Mucosa of rectum (tissue), 2 donors: ENCODE data around the gene POLR2J.
A peak's percentile ranks its signal among the peaks of the same experiment; 100 is the strongest.
"Not testable (repeated sequence)": the region's sequence is repeated elsewhere in the genome, so short reads cannot be mapped to it uniquely, and the experiment has no call there.

ENCODE experiments used
- H3K27ac ChIP-seq, 2 donors: one replicate each; pipeline ENCODE4 v1.7.0; 2013; ENCODE audit warnings: inconsistent platforms in 2 of 2, low read depth in 2 of 2, low read length in 2 of 2
- H3K27me3 ChIP-seq, 2 donors: one replicate each; pipeline ENCODE4 v1.7.0; 2013; ENCODE audit warnings: low read length in 2 of 2; ENCODE audit not compliant: control insufficient read depth in 2 of 2, insufficient read depth in 2 of 2
- H3K36me3 ChIP-seq, 2 donors: one replicate each; pipeline ENCODE4 v1.7.0; 2013; ENCODE audit warnings: low read length in 2 of 2; ENCODE audit not compliant: control insufficient read depth in 2 of 2, insufficient read depth in 2 of 2
- H3K4me1 ChIP-seq, 2 donors: one replicate each; pipeline ENCODE4 v1.7.0; 2013; ENCODE audit warnings: low read length in 2 of 2, mild to moderate bottlenecking in 1 of 2; ENCODE audit not compliant: control insufficient read depth in 2 of 2, insufficient read depth in 2 of 2
- H3K4me3 ChIP-seq, 2 donors: one replicate each; pipeline ENCODE4 v1.7.0; 2013; ENCODE audit warnings: low read length in 2 of 2
- H3K9ac ChIP-seq, 2 donors: one replicate each; pipeline ENCODE4 v1.7.0; 2013; ENCODE audit warnings: low read length in 2 of 2, low read depth in 1 of 2, mild to moderate bottlenecking in 1 of 2
- H3K9me3 ChIP-seq, 2 donors: one replicate each; pipeline ENCODE4 v1.7.0; 2013; ENCODE audit warnings: low read length in 2 of 2; ENCODE audit not compliant: control insufficient read depth in 2 of 2
- donor health status: healthy.
- donor health status: Normal muscosa, but diverticular disease.

POLR2J gene

DNA sequence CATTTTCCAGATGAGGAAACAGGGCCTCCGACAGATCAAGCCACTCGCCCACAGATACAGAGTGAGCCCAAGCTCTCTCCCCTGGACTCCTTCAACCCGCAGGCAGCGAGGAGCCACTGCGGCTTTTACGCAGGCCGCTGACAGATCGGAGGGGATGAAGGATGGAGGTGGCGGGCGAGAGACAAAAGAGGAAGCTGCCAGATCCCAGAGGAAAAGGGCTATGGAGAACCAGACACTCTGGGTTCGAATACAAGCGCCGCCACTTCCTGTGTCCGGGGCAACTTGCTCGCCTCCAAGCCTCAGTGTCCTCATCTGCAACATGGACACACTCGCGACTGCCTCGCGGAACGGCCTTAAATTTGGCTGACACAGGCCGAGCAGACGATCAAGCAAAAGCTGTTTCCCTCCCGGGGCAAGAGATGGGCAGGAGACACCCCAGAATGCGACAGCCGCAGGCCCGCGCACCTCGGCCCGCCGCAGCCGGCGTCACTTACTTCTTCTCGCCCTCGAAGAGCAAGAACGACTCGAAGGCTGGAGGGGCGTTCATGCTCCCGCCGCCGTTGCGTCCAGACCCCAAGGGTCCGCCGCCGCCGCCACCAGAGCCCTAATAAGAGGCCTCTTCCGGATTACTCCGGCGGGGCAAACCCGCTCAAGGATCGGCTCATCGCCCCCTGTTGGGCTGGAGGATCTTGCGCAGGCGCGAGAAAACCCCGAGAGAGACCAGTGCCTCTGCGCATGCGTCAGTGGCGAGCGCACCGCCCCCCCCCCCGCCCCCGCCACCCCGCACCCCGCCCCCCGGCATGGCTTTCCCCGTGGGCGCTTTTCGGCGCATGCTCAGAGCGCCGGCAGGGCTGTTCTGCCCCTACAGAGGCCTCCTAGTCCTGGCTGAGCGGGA, at the start of gene POLR2J:
POLR2J (minus strand) TSS at position 609 of the 895 bp plus-strand sequence; CDS start at position 547, 62 bp downstream.
- not testable (repeated sequence) for H3K9me3 ChIP-seq, H3K27ac ChIP-seq, H3K36me3 ChIP-seq, H3K27me3 ChIP-seq, H3K4me1 ChIP-seq, H3K4me3 ChIP-seq
- peak within 1 kb of the TSS in 1 of 2 donors; percentile 43 for H3K9ac ChIP-seq

DNA sequence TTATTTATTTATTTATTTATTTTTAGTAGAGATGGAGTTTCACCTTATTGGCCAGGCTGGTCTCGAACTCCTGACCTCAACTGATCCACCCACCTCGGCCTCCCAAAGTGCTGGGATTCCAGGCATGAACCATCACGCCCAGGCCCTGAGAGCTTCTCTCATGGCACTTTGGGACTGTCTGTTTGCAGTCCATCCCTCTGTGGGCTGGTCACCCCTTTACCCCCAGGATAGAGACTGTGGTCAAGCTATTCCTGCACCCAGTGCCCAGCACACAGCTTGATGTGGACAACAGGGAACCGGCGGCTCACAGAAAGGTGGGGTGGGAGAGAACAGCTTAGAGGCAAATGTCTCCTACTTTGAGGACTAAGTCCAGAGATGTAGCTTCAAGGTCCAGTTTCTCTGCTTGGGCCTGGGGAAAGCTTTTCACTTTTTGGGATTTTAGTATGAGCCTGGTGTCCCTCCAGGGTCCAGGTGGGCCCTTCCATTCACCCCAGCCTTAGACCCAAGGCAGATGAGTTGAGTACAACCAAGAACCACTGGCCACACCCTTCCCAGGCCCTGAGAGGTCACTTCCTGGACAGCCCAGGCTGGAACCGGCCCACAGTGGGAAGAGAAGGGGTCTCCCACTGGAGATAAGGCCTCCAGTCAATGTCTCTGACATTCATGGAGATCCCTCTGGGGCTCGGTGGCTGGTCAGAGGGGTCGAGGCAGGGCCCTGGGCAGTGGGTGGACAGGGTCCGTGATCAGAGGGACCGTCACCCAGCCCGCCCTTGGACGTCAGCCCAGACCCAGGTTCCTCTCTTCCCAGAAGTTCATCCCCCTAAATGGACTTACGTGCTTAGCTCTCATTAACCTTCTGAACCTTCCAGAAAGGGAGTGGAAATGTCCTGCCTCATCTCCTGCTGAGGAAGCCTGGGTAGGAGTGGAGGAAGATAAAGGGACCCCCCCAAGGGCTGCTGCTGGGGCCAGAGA, 49.4 kb upstream of the POLR2J start:
- not testable (repeated sequence) for H3K9ac ChIP-seq, H3K27ac ChIP-seq

DNA sequence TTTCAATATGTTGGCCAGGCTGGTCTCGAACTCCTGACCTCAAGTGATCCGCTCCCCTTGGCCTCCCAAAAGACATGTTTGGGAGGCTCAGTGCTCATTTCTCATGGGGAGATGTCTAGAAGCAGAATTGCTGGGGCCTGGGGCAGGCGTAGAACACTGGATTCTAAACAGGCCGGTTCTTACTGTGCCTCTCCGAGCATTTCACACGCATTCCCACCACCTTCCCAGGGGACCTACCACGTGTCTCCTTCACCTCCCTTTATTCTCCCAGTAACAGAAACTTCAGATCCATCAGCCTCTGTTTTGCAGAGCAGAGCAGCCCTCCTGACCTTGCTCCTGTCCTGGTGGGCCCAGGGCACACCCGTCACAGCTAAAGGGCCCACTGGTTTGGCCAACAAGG, 48.5 kb upstream of the POLR2J start:
- not testable (repeated sequence) for H3K27ac ChIP-seq, H3K4me3 ChIP-seq, H3K27me3 ChIP-seq, H3K9me3 ChIP-seq, H3K9ac ChIP-seq, H3K36me3 ChIP-seq, H3K4me1 ChIP-seq

More for the DNA sequence above, 49.4 kb upstream of the POLR2J start:
- not testable (repeated sequence) for H3K4me1 ChIP-seq, H3K27me3 ChIP-seq, H3K4me3 ChIP-seq, H3K36me3 ChIP-seq, H3K9me3 ChIP-seq

DNA sequence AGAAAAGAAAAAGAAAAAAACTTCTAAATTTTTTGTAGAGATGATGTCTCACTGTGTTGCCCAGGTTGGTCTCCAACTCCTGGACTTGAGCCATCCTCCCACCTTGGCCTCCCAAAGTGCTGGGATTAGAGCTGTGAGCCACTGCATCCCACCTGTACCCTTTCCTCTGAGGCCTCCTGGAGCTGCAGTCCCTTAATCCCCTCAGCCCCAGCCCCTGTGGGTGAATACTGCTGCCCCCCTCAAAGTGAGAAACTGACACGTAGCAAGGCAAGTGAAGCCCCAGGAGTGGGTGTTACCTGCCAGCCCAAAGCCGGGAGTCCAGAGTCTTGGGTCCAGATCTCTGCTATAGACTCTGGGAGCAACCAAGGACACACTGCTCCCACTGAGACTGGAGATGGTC, 46.1 kb upstream of the POLR2J start:
- not testable (repeated sequence) for H3K27me3 ChIP-seq, H3K4me1 ChIP-seq, H3K9me3 ChIP-seq, H3K27ac ChIP-seq, H3K36me3 ChIP-seq, H3K9ac ChIP-seq, H3K4me3 ChIP-seq

DNA sequence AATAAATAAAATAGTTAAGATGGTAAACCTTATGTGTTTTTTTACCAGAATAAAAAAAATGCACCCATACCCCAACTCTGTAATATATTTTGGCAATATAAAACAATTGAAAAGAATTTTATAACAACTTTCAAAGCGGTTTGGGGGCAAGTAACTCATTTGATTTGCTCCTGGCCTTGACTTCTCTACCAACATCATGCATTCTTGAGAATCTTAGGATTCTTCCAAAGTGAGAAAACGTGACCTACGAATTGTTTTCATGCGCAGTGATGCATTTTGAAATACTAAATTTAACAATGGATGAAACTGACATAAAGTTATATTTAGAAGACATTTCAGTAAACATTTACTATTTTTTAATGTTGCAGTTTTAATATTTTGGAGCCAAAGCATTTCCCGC, 42.1 kb upstream of the POLR2J start:
- not testable (repeated sequence) for H3K9ac ChIP-seq, H3K9me3 ChIP-seq, H3K4me3 ChIP-seq, H3K27ac ChIP-seq, H3K4me1 ChIP-seq, H3K27me3 ChIP-seq, H3K36me3 ChIP-seq

DNA sequence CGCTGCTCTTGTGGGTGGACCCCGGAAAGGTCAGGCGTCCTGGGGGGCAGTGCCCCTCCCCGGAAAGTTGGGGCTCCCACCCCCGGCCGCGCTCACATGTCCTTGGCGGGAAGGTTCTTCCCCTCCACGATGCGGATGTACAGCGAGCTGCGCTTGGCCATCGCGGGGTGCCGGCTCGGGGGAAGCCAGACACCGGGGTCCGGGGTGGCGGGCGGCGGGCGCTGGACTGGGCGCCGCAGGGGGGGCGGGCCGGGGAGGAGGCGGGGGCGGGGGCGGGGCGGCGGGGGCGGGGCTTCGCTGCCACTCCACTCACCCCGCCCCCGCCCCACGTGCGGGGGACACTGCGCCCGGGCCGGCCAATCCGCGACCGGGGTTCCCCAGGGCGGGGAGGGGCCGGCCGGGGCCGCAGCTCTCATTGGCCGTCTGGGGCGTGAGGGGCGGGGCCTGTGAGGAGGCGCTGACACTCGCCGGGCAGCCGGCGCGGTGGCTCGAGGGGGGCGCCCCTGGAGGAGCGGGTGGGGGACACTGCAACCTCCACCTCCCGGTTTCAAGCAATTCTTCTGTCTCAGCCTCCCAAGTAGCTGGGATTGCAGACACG, 38.9 kb upstream of the POLR2J start, which contains the start of gene RASA4B:
RASA4B (minus strand) TSS at position 228 of the 598 bp plus-strand sequence; CDS start at position 161, 67 bp downstream.
- H3K4me3 ChIP-seq, H3K27ac ChIP-seq, H3K36me3 ChIP-seq, H3K9ac ChIP-seq, H3K9me3 ChIP-seq, H3K27me3 ChIP-seq, H3K4me1 ChIP-seq: not testable (repeated sequence)

DNA sequence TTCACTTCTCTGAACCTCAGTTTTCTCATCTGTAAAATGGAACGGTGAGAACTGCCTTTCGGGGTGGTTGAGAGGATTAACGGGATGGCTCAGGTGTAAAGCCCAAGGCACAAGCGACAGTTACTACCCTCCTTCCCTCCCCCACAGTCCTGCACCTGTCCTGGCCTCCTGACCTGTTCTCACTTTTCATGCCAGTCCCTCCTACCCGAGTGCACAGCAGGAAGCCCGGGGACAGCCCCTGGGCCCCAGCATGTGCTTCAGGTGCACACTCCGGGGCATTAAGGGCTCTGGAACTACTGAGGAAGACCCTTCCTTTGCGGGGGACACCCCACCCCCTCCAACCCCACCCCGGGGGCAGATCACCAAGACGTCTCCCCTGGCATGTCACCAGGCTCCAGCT, 38.2 kb upstream of the POLR2J start:
- not testable (repeated sequence) for H3K27ac ChIP-seq, H3K36me3 ChIP-seq, H3K4me1 ChIP-seq, H3K4me3 ChIP-seq, H3K9ac ChIP-seq, H3K9me3 ChIP-seq, H3K27me3 ChIP-seq

DNA sequence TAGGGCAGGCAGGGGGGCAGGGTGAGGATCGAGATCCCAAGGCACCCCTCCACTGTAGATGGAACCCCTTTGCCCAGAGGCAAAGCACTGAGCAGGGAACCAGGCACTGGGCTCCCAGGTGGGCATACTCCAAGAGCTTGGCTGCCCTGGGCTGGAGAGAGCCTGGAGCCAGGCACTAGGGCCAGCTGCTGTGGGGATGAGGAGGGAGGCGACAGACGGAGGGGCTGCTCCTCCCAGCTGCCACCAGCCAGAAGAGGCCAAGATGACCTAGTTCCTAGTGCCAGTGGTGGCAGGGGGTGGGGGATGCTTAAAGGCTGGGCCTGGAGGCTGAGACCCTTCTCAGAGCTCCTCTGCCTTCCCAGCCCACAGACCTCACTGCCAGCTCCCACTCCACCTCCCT, 37.2 kb upstream of the POLR2J start:
- H3K9ac ChIP-seq, H3K4me3 ChIP-seq, H3K4me1 ChIP-seq, H3K9me3 ChIP-seq, H3K27me3 ChIP-seq, H3K27ac ChIP-seq, H3K36me3 ChIP-seq: not testable (repeated sequence)

DNA sequence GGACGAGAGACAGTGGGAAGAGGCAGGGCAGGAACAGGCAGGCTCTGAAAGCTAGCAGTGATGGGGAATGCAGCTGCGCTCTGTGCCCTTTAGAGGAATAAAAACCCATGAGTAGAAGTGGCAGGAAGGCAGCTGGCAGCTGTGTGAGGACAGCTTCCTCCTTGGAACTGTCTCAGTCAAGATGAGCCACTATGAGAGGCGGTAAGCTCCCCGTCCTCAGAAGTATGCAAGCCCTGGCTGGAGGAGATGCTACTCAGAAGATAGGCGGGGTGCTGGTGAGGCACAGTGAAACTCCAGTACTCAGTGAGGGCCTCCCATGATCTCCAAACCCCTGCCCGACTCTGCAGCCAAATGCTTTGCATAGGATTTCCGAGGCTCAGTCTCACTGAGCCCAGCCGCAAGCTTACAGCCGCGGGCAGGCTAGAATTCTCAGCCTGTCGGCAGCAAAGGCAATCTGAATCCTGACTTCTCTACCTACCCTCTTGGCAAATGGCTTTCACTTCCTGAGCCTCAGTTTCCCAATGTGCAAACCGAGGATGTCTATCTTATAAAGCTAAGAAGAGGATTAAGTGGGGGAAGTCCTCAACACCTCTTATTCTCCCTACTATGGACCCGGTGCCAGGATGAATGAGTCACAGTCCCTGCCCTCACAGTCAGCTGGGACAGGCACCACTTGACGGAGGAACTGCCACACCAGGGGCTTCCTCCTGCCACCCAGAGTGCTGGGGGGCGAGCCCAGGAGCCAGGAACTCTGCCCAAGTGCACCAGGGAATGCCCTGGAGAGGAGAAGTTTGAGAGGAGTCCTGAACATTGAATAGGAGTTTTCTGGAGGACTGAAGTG, 36.4 kb upstream of the POLR2J start:
- not testable (repeated sequence) for H3K4me1 ChIP-seq, H3K27me3 ChIP-seq, H3K27ac ChIP-seq, H3K36me3 ChIP-seq, H3K9me3 ChIP-seq, H3K4me3 ChIP-seq, H3K9ac ChIP-seq
